Body of pancreas (tissue), 4 donors: ENCODE measurements around the gene SLITRK4.

Experiments
- CTCF ChIP-seq, 7 experiments: fragments of 450-650 bp in 4 of 7; fragments of 200-600 bp in 3 of 7; sonication (generic) in 3 of 7; IDR thresholded peaks; one replicate each; pipeline ENCODE4 v1.5.1; 2016 to 2019; ENCODE audit warnings: antibody characterized with exemption in 7 of 7
- POLR2A ChIP-seq, 3 donors: fragments of 450-650 bp; IDR thresholded peaks; one replicate each; pipeline ENCODE4 v1.6.1; 2016; ENCODE audit warnings: antibody characterized with exemption in 3 of 3, mild to moderate bottlenecking in 2 of 3

GRCh38 chrX:143663755-143664154 lies 27.9 kb upstream of the SLITRK4 start:
- TF ChIP-seq CTCF (IDR thresholded peaks at IDR 0.05), result no peak
- no peak for TF ChIP-seq POLR2A (IDR thresholded peaks at IDR 0.05)
